Keratinocyte (primary cell): Measurements from ENCODE around the gene MAP7. TPM values are rescaled to one million over a fixed set of nuclear protein-coding genes. Genes with fewer than 3 reads are reported as not detected.

Experiments used
- DNase-seq: peaks from one replicate; pipeline ENCODE4 v3.0.0-alpha.2; 2011; ENCODE audit warnings: low read depth, missing footprints, low spot score
- FAIRE-seq: peaks from 2 replicates; lab custom pipeline; 2011; peaks lifted over from hg19 to GRCh38; lab: Jason Lieb, UNC
- H2AFZ ChIP-seq: 2 replicates; pipeline ENCODE4 v1.6.0; 2012; ENCODE audit warnings: low read length, control low read depth, inconsistent platforms; ENCODE audit not compliant: control insufficient read depth
- H3K27ac ChIP-seq: 2 replicates; pipeline ENCODE4 v1.5.1; 2011; ENCODE audit warnings: low read length; ENCODE audit not compliant: control insufficient read depth, insufficient read depth
- H3K27me3 ChIP-seq: 3 replicates; pipeline ENCODE4 v1.6.0; 2011; ENCODE audit warnings: low read length; ENCODE audit not compliant: control insufficient read depth, insufficient read depth; ENCODE audit errors: extremely low read depth
- H3K36me3 ChIP-seq, 2 experiments: 2 replicates in 1 of 2; 3 replicates in 1 of 2; pipeline ENCODE4 v1.5.1; 2011; ENCODE audit warnings: low read length in 2 of 2, mild to moderate bottlenecking in 1 of 2; ENCODE audit not compliant: control insufficient read depth in 2 of 2, insufficient read depth in 2 of 2; ENCODE audit errors: extremely low read depth in 1 of 2
- H3K4me1 ChIP-seq: 3 replicates; pipeline ENCODE4 v1.5.1; 2011; ENCODE audit warnings: low read length; ENCODE audit not compliant: control insufficient read depth, insufficient read depth; ENCODE audit errors: extremely low read depth
- H3K4me2 ChIP-seq: 3 replicates; pipeline ENCODE4 v1.6.0; 2011; ENCODE audit warnings: low read depth, low read length; ENCODE audit not compliant: control insufficient read depth, insufficient read depth; ENCODE audit errors: extremely low read depth
- H3K4me3 ChIP-seq, 3 experiments: fragments of 200-600 bp in 1 of 3; sonication (generic) in 1 of 3; 2 replicates in 2 of 3; 3 replicates in 1 of 3; pipeline ENCODE4 v1.5.1; 2011 to 2016; ENCODE audit warnings: low read length in 3 of 3, mild to moderate bottlenecking in 3 of 3, control low read depth in 2 of 3, inconsistent platforms in 1 of 3, low read depth in 1 of 3, mixed read lengths in 1 of 3, mixed run types in 1 of 3, moderate library complexity in 1 of 3; ENCODE audit not compliant: control insufficient read depth in 2 of 3, insufficient read depth in 2 of 3; ENCODE audit errors: extremely low read depth in 1 of 3
- H3K79me2 ChIP-seq: 2 replicates; pipeline ENCODE4 v1.6.0; 2012; ENCODE audit warnings: low read length; ENCODE audit not compliant: control insufficient read depth, insufficient read depth
- H3K9ac ChIP-seq: 3 replicates; pipeline ENCODE4 v1.6.0; 2011; ENCODE audit warnings: low read length; ENCODE audit not compliant: control insufficient read depth, insufficient read depth; ENCODE audit errors: extremely low read depth
- H3K9me1 ChIP-seq: 3 replicates; pipeline ENCODE4 v1.6.0; 2011; ENCODE audit warnings: low read length; ENCODE audit not compliant: control insufficient read depth, insufficient read depth; ENCODE audit errors: extremely low read depth
- H3K9me3 ChIP-seq: 2 replicates; pipeline ENCODE4 v1.5.1; 2012; ENCODE audit warnings: low read depth, low read length; ENCODE audit not compliant: control insufficient read depth
- H4K20me1 ChIP-seq: 3 replicates; pipeline ENCODE4 v1.6.0; 2011; ENCODE audit warnings: low read length; ENCODE audit not compliant: control insufficient read depth, insufficient read depth; ENCODE audit errors: extremely low read depth
- EZH2 ChIP-seq: IDR thresholded peaks from one replicate; pipeline ENCODE4 v1.6.1; 2012; ENCODE audit warnings: inconsistent platforms, mild to moderate bottlenecking, low read length, moderate library complexity
- dilution Hi-C: fragments of 300-500 bp; cut with MboI; formaldehyde crosslinking; loops from one replicate; pipeline ENCODE4 v1.7.0; 2020; ENCODE audit warnings: low sequenced_read_pairs; ENCODE audit not compliant: extremely low pct_ligation_motif_present
- polyA plus RNA-seq, 5 experiments: library from polyadenylated mRNA; depleted of rRNA in 3 of 5; stranded (reverse) in 3 of 5; stranded (forward) in 1 of 5; unstranded in 1 of 5; fragments of >200 nt; gene quantifications; 1 replicate in 1 of 5; 2 replicates in 3 of 5; 3 replicates in 1 of 5; pipeline versions ENCODE4 v1.2.1 to v1.2.3, GENCODE V29; 2011 to 2012; ENCODE audit warnings: missing spikeins in 2 of 5, low read depth in 1 of 5, low replicate concordance in 1 of 5
- TF ChIP-seq, protein P1 (sequence below), 3 experiments: IDR thresholded peaks in 1 of 3; conservative IDR thresholded peaks in 1 of 3; optimal IDR thresholded peaks in 1 of 3; 2 replicates in 2 of 3; 3 replicates in 1 of 3; pipeline versions ENCODE3 to v1.5.1; 2011; ENCODE audit warnings: low read length in 3 of 3, mild to moderate bottlenecking in 3 of 3, moderate library complexity in 2 of 3, control low read depth in 1 of 3, inconsistent platforms in 1 of 3; ENCODE audit not compliant: insufficient read depth in 2 of 3; ENCODE audit errors: extremely low read depth in 1 of 3

The MAP7 gene
- polyA plus RNA-seq, 1 donor (not counting 4 experiments of a cell fraction or from before 2014, with no cell fraction given) = 11.8 TPM

DNA sequence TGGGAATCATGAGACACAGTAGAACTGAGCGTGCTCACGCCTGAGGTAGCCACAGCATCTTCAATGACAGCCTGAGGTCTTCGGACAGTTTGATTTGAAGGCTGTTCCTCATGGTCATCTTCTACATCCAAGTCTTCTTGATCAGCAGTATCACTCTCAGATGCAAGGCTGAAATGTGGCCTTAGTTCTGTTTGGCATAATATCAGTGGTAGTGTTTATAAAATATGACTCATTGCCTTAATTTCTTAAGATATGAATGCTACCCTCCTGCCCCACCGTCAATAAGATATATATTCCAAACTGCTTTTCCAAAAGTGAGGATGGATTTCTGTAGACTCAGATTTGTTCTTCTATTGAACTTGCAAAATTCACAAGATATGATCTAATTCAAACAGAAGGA is 17.5 kb upstream of the MAP7 start:
- H3K36me3 ChIP-seq = no peaks in the 10 kb centered on the region
- no peak for FAIRE-seq
- H3K27ac ChIP-seq = no peak overlapping the region
- DNase-seq = no peak
- H3K9me1 ChIP-seq = no peaks in the 10 kb centered on the region
- no peak overlapping the region for H3K4me2 ChIP-seq
- no peaks in the 10 kb centered on the region for H3K79me2 ChIP-seq
- H3K9ac ChIP-seq = no peak overlapping the region
- dilution Hi-C loops = no loop called here
- TF ChIP-seq EZH2 = no peak
- TF ChIP-seq, protein P1, sequence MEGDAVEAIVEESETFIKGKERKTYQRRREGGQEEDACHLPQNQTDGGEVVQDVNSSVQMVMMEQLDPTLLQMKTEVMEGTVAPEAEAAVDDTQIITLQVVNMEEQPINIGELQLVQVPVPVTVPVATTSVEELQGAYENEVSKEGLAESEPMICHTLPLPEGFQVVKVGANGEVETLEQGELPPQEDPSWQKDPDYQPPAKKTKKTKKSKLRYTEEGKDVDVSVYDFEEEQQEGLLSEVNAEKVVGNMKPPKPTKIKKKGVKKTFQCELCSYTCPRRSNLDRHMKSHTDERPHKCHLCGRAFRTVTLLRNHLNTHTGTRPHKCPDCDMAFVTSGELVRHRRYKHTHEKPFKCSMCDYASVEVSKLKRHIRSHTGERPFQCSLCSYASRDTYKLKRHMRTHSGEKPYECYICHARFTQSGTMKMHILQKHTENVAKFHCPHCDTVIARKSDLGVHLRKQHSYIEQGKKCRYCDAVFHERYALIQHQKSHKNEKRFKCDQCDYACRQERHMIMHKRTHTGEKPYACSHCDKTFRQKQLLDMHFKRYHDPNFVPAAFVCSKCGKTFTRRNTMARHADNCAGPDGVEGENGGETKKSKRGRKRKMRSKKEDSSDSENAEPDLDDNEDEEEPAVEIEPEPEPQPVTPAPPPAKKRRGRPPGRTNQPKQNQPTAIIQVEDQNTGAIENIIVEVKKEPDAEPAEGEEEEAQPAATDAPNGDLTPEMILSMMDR (optimal IDR thresholded peaks at IDR 0.05 in 1 of 3, IDR thresholded peaks at IDR 0.05 in 1 of 3, conservative IDR thresholded peaks at IDR 0.05 in 1 of 3; ENCODE audit: extremely low read depth in 1 of 3, insufficient read depth in 2 of 3, low read length in 3 of 3) = no peak
- peaks cover 2% of the 10 kb centered on the region for H3K9me3 ChIP-seq
- no peak overlapping the region for H3K4me3 ChIP-seq
- no peaks in the 10 kb centered on the region for H3K27me3 ChIP-seq
- no peaks in the 10 kb centered on the region for H4K20me1 ChIP-seq
- peaks cover 10% of the 10 kb centered on the region for H3K4me1 ChIP-seq
- H2AFZ ChIP-seq = no peak overlapping the region

DNA sequence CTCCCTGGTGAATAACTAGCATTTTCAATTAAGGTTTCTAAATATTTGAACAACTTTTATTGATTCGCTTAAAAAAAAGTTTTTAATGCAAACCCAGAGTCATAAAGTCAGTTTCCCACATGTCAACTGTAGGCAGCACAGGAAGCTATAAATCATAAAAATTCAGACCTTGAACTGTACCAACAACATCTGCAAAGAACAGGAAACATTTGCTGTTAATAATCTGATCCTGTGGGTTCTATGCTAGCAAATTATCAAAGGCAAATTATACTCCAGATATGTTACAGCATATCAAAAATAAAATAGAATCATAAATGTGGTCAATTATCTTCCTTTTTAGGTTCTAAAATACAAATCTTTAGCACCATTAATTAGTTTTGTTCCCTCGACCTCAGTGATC is 16.6 kb upstream of the MAP7 start:
- FAIRE-seq (no peak), DNase-seq (no peak)
- Histone ChIP-seq H3K4me1 (peaks cover 10% of the 10 kb centered on the region), H3K27ac (no peak overlapping the region), H3K27me3 (no peaks in the 10 kb centered on the region), H3K36me3 (no peaks in the 10 kb centered on the region), H3K9ac (no peak overlapping the region), H3K9me1 (no peaks in the 10 kb centered on the region), H3K4me2 (no peak overlapping the region), H4K20me1 (no peaks in the 10 kb centered on the region), H3K9me3 (peaks cover 2% of the 10 kb centered on the region), H2AFZ (no peak overlapping the region), H3K79me2 (no peaks in the 10 kb centered on the region), H3K4me3 (no peak overlapping the region)
- dilution Hi-C loops = no loop called here
- TF ChIP-seq, protein P1 (optimal IDR thresholded peaks at IDR 0.05 in 1 of 3, IDR thresholded peaks at IDR 0.05 in 1 of 3, conservative IDR thresholded peaks at IDR 0.05 in 1 of 3; ENCODE audit: extremely low read depth in 1 of 3, insufficient read depth in 2 of 3, low read length in 3 of 3) = no peak
- TF ChIP-seq EZH2 = no peak
